NCI-H1105 treated with DMSO at 0.1 percent for 48 hours (cell line): ENCODE measurements around the gene MYO7A.
A peak's percentile ranks its signal among the peaks of the same experiment; 100 is the strongest.

Experiments
- DNase-seq: peaks from one replicate; lab custom pipeline; 2025; lab: John Stamatoyannopoulos, UW

MYO7A gene

DNA sequence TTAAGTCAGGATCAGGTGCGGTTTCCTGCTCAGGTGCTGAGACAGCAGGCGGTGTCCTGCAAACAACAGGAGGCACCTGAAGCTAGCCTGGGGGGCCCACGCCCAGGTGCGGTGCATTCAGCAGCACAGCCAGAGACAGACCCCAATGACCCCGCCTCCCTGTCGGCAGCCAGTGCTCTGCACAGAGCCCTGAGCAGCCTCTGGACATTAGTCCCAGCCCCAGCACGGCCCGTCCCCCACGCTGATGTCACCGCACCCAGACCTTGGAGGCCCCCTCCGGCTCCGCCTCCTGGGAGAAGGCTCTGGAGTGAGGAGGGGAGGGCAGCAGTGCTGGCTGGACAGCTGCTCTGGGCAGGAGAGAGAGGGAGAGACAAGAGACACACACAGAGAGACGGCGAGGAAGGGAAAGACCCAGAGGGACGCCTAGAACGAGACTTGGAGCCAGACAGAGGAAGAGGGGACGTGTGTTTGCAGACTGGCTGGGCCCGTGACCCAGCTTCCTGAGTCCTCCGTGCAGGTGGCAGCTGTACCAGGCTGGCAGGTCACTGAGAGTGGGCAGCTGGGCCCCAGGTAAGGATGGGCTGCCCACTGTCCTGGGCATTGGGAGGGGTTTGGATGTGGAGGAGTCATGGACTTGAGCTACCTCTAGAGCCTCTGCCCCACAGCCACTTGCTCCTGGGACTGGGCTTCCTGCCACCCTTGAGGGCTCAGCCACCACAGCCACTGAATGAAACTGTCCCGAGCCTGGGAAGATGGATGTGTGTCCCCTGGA lies at the start of gene MYO7A:
TSS of gene MYO7A (plus strand) at position 327 of the 772 bp plus-strand sequence. CDS start 2,389 bp downstream, outside the sequence.
- no peak for DNase-seq

DNA sequence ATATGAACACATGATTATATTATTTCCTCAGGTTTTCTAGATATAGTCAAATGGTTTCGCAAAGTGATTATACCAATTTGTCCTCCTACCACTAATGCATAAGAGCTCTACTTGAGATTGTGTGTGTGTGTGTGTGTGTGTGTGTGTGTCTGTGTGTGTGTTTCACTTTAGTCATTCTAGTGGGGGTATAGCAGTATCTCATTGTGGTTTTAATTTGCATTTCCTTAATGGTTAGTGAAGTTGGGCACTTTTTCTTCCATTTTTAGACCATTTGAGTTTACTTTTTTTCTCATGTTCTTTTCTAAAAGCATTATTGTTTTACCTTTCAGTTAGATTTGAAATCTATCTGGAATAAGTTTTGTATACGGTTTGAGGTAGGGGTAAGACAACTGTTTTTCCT lies 48.4 kb upstream of the MYO7A start:
- DNase-seq, result no peak

DNA sequence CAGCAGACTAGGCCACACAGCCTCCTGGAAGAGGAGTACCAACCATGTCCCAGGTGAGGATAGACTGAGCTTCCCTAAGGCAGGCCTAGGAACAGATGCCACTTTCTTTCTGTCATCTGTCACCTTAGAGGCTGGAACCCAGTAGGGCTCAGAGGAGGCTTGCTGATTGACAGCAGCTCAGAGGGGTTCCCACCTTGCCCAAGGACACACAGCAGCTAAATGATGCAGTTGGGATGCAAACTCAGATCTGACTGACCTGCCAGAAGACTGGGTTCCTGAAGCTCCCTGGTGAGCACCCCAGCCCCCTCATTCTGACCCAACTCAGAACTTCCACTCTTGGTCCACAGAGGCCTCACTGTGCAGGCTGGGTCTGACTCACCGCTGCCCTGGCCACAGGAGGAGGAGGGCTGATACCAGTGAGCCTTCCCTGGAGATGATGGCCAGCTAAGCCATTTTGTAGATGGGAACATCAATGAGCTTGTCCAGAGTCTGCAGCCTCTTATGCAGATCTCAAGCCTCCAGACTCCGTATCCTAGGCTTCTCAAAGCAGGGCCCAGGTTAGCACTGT lies 47.3 kb upstream of the MYO7A start:
- no peak for DNase-seq

DNA sequence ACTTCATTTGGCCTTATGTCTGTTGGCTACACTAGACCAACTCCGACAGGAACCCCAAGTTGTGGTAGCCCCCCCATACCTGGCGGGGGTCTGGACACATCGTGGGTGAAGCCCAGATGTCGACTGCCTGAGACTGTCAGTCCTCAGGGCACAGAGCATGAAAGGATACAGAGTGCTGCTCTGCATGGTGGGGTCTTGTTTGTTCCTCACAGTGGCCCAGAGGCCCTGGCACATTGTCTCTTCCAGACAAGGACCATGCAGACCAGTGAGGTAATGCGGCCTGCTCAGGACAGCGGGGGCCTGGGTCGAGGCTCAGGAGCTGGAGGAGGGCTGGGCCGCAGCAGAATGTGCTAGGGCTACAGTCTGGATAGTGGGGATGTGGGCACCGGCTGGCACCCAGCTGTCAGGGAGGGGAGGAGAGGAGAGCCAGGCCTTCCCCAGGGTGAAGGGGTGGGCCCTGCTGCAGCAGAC lies 46.6 kb upstream of the MYO7A start:
- no peak for DNase-seq

DNA sequence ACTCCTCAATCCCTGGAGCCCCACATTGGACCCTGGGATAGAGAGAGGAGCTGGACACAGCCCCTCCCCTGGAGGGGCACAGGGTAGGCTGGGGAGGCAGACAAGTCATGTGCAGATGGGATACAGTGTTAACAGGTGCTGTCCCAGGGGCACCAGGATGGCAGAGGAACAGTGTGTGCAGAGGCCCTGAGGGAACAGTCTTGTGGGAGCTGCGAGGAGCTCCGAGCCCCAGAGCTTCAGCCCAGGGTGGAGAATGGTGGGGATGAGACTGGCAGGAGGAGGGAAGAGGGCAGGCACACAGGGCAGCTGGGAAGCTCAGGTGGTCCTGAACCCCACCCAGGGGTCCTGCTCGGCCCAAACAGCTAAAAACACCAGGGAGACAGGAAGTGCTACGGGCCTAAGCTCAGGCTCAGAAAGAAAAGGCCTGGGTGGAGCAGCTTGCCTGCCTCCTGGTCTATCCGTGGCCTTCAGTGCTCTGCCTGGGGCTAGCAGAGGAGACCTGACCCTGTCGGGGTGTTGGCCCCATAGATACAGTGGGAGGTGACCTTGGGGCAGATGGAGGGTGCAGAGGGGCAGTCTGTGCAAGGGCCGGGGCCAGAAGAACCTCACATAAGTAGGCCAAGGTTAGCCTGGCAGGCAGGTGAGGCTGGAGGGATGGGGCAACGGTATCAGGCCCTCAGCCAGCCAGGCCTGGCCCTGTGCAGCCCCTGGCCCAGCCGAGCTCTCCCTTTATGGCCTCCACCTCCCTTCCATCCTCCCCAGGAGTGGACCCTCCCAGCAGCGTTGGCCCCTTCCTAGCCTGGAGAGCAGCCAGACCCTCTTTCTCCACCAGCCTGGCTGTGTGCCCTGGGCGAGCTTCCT lies 45.8 kb upstream of the MYO7A start:
- no peak for DNase-seq

DNA sequence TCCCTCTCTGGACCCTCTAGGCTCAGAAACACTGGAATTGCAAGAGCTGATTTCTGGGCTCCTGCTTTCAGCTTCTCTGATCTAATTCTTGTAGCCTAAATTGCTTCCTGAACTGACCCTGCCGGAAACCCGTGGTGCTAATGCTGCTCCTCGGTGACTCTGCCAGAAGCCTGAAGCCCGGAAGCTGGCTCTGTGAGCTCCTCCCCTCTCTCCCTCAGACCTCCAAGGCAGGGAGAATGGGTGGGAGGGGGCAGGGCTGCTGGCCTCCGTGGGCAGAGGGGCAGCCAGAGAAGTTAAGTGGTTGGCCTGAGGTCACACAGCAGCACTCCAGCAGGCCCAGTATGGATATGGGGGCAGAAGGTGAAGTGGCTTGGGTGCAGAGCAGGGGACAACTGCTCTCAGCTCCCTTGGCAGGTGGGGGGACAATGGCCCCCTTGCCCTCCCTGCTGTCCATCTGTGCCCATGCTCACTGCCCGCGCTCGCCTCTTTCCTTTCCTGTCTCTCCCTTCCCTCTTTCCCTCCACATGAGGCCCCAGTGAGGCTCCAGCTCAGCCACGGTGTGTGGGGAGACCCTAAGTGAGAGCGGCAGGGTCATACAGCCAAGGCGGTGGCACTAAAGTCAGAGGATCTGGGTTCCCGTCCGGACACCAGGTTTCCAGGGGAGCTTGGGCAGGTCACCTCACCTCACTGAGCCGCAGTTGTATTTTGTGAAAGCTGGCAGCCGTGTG lies 45.0 kb upstream of the MYO7A start:
- DNase-seq, result no peak

DNA sequence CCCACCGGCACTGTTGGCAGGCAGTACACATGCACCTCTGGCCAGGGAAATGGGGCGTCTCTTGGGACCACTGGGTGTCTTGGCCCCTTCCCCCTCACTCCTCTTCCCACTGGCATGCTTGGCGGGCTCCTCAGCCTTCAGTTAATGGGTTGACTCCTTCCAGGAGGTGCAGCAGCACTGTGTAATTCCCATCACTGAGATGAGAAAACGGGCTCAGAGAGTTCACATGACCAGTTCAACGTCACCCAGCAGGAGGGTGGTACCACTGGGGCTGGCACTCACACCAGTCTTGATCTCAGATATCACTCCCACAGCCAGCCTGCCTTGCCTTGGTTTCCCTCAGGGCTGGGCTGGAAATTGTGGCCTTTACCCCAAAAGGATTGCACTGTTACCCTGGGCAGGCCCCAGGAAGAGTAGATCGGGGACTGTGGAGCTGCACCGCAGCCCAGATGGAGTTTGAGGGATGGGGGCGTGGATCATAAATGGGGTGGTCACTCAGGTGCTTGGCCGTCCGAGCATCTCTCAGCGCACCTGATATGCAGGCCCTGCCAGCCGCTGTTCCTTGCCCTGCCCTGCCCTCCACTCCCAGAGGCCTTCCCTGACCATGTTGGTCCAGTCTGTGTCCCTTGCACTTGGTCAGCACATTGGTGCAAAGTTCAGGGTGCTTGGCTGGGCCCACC lies 44.3 kb upstream of the MYO7A start:
- DNase-seq, result no peak

DNA sequence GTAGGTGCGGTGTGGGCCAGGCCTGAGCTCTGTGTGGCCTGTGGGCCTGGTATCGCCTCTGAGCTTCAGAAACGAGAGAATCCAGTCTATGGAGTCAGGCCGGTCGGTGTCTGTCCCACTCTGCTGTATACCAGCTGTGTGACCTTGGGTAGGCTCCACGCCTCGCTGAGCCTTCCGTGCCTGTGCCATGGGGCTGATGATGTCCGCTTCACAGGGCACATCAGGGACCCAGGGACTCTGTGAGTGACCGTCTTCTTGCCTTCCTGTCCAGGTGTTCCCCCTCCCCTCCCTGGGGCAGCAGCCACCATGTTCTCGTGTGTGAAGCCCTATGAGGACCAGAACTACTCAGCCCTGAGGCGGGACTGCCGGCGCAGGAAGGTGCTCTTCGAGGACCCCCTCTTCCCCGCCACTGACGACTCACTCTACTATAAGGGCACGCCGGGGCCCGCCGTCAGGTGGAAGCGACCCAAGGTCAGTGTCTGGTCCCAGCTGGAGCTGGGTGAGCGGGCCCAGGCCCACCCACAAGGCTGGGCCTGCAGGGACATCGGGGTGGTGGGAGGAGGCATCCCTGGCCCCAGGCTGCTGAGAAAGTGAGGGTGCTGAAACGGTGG lies 43.4 kb upstream of the MYO7A start:
- no peak for DNase-seq

DNA sequence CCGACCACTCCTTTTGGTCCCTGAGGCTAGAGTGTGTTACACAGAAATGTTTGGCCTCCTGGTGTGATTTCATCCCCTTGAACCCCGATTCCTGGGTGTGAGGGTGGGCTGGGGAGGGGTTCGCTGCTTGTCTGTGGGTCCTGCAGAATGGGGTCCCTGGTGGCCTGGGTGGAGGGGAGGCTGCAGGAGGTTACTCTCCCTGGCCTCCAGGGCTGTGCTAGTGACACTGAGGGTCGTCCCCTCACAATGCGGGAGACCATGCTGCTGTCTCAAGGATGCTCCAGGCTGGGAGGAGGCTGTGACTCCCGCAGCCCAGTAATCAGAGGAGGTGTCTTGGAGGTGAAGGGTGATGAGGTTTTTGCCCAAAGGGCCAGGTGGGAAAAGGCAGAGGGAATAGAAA lies 42.4 kb upstream of the MYO7A start:
- no peak for DNase-seq

DNA sequence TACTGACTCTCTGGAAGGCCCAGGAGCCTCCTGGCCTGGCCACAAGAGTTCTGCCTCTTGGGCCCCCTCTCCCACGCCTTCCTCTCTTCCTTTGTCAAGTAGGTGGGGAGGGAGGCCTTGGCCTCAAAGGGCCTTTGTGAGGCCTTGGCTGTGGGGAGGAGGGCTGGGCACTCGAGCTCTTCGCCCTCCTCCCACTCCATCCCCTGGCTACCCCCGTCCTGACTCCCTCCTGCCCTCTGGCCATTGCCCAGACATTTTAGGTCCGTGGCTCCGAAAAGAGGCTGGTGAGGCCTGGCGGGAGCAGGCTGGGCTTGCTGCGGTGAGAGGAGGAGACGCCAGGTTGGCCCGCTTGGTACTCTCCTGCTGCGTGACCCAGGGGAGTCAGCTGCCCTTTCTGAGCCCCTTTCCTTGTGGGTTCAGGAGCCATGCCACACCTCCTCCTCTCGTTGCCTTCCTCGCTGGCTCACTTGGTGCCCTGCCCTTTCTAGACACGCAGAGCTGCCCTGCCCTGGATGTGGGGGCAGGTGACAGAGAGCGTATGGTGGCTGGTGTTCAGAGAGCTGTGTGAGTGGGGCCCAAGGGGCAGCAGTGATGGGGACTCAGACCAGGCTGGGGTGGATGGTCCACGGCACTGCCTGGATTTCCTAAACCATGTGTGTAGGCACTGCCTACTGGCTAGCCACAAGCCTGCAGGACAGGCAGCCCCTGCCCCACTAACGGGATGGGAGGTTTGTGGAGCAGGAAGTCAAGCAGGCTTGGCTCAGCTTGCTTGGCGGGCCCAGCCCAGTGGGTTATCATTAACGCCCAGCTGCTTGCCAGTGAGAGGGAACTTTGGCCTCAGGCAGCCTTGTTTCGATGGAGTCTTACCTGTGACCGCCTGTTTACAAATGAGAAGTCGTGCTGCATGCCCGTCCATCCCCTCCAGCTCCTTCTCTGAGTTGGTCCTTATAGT lies 41.2 kb upstream of the MYO7A start:
- DNase-seq, result no peak

DNA sequence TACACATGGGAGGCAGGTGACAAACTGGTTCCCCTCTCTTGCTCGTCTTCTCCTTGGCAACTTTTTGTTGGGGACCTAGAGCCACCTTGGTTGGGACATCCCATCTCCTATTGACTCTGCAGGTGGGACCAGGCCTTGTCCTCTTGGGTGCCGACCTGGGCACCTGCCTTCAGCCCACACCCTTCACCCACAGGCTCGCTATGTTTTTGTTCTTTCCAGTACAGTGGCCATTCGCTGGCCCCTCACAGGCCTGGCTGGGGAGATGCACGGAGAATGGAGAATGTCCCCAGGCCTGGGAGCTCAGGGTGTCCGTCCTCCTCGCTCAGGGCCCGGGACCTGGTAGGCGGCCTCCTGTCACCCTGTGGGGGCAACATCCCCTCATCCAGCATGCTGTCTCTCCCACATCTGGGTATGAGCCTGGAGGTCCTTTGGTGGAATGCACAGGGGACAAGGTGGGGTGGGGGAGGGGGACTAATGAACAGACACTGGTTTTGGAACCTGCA lies 40.3 kb upstream of the MYO7A start:
- DNase-seq, result no peak

DNA sequence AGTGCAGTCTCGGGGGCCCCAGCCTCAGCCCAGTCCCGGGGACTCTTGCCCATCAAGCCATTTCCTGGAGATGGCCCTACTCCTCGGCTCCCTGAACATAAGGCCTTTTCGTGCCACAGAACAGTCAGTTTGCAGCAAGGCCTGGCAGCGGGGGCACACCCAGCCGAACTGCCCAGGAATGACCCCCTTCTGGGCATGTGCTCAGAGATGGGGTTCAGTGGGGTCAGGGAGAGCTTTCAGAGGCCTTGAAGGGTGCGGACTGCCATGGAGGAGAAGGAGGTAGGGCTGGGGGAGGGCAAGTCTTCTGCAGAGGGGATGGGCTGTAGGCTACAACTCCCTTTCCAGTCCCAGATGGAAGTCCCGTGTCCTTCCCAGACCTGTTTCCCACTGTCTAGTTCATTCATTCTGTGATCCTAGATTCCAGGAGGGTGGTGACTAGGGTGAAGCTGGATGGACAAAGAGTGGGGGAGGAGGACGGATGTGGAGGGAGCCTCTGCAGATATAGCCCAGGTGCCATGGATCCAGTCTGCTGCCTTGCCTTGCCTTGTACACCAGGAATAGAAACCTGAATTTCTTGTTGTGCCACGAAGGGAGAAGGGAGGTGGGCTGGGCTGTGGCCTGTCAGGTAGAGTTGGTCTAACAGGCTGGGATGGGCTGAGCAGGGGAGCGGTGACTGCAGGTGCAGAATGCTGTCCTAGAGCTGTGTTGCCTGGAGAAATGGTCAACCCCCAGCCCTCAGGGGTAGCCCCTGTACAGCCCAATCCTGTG lies 39.6 kb upstream of the MYO7A start:
- DNase-seq, result no peak

DNA sequence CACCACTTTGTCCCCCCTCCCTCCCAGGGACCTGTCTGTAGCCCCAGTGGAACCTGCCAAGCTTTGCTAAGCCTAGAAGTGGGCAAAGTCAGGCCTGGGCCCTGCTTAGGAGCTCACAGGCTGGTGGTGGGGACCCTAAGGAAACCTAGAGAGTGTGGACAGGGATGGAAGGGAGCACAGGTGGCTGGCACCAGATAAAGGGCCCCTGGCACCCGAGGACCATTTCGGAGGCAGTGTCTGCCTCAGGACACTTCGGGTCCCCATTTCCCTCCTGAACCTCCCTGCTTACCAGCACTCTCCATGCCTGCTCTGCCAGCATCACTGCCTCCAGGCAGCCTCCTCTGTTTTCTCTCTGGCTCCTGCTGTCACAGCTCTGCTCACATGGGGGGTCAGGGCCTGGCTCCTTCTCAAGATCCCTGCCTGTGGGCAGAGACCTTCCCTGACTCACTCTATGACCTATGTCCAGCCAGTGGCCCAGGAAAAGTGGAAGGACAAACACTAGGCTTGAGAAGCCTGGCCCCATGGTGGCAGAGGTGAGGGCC lies 39.0 kb upstream of the MYO7A start:
- DNase-seq, result no peak

DNA sequence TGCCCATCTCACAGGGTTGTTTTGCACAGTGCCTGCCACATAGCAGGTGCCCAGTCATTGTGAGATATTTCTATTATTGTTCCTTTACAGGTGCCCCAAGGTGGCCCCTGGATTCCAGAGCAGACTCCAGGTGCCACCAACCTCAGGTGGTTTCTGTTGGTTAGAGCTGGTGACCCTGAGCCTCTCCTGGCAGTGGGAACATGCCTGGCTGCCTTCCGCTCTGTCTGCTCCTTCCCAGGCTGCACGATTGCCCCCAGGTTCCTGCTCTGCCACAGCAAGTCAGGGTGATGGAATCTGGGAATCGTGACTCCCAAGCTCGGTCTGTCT lies 38.0 kb upstream of the MYO7A start:
- DNase-seq, result no peak

DNA sequence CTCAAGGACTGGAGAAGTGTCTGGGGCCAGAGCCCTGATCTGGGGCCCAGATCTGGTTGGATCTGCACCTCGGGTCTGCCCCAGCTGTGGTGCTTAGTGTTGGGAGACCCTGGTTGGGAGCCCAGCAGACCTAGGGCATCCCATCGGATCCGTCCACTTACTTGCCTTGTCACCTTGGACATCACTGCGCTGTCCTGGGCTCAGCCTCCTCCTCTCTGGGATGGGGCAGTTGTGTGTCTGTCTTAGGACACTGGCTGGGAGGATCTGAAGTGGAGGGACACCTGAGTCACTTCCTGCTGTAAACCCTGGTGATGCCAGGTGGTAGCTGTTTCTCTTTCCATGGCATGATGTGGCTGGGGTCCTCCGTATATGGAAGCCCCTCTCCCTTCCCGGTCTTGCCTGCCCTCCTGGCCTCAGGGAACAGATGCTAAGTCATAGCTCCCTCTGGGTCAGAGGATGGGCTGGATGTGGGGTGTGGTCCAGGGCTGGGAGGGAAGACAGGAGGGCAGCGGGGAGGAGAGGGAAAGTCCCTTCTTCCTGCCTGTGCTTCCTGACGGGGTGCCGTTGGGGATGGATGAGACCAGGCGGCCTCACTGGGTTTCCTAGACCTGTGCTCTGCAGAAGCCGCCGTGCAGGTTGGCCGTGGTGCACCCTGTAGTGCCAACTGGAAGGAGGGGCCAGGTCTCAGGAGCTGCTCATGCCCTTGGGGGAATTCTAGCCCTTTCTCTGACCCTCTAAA lies 37.5 kb upstream of the MYO7A start:
- no peak for DNase-seq

DNA sequence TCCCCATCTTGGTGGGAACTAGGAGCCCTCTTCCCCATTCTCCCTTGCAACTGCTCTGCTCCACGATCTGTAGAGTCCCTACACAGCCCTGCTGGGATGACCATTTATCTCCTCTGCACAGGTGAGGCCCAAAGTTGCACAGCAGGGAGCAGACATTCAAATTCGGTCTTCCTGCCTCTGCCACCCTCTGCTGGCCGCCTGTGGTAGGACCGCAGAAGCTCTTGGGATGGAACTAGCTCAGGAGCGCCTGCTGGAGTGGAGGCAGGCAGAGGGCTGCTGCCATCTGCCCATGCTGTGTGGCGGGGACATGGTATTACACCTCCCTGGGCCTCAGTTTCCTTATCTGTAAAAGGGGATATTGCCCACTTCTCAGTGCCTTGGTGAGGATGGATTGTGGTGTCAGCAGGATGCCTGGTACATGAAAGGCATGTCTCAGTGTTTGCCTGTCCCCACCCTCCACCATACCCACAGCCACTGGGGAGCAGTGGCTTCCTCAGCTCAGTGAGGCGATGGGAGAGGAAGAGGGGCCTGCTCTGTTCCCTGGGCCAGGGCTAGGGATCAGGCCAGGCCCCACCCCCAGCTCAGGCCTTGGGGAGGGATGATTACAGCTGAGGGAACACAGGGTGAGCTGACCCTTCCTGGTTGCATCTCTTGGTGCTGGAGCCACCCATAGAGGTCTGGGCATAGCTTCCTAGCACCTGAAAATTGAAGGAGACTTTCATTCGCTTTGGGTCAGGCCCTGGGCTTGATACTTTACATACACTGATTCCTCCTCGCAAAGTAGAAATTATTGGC lies 36.7 kb upstream of the MYO7A start:
- peak; percentile 62 for DNase-seq

DNA sequence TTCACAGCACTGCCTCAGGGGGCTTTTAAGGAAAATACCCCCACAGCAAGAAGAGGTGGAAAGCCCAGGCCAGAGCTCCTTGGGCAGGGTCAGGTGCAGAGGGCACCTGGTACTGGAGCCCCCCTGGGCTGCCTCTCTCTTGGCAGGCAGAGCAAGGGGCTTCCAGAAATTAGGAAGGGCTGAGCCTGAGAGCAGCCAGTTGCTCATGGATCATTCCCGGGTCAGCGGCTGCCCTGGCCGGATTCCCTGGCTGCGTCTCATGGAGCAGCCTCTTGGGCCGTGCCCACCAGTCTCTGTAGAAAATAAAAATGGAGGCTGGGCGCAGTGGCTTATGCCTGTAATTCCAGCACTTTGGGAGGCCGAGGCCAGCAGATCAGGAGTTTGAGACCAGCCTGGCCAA lies 35.7 kb upstream of the MYO7A start:
- DNase-seq, result no peak
